Ishikawa (cell line): Measurements from ENCODE around the gene DMAC2.

ENCODE experiments used
- CEBPB ChIP-seq: IDR thresholded peaks from 2 replicates; pipeline ENCODE4 v1.6.1; 2012
- CREB1 ChIP-seq: IDR thresholded peaks from 2 replicates; pipeline ENCODE4 v1.6.1; 2012; ENCODE audit warnings: low read depth
- EGR1 ChIP-seq: IDR thresholded peaks from 2 replicates; pipeline ENCODE4 v1.6.1; 2012
- EP300 ChIP-seq: IDR thresholded peaks from 2 replicates; pipeline ENCODE4 v1.6.1; 2012; ENCODE audit warnings: borderline replicate concordance
- FOXM1 ChIP-seq: IDR thresholded peaks from 2 replicates; pipeline ENCODE4 v1.6.1; 2012; ENCODE audit warnings: low read depth, borderline replicate concordance
- NFIC ChIP-seq: IDR thresholded peaks from 2 replicates; pipeline ENCODE4 v1.6.1; 2012
- RAD21 ChIP-seq: IDR thresholded peaks from 2 replicates; pipeline ENCODE4 v1.6.1; 2012; ENCODE audit warnings: low read depth
- TAF1 ChIP-seq: IDR thresholded peaks from 2 replicates; pipeline ENCODE4 v1.6.1; 2012; ENCODE audit warnings: low read depth, mild to moderate bottlenecking
- TCF12 ChIP-seq: IDR thresholded peaks from 2 replicates; pipeline ENCODE4 v1.6.1; 2012; ENCODE audit warnings: low read depth
- TEAD4 ChIP-seq: IDR thresholded peaks from 2 replicates; pipeline ENCODE4 v1.6.1; 2012
- YY1 ChIP-seq: IDR thresholded peaks from 2 replicates; pipeline ENCODE4 v1.6.1; 2012; ENCODE audit warnings: low read depth
- ZBTB7A ChIP-seq: IDR thresholded peaks from 2 replicates; pipeline ENCODE4 v1.6.1; 2012; ENCODE audit warnings: low read depth
- TF ChIP-seq, protein P1 (sequence below): IDR thresholded peaks from 2 replicates; pipeline ENCODE4 v1.6.1; 2012; ENCODE audit warnings: low read depth, mild to moderate bottlenecking
- TF ChIP-seq, protein P2 (sequence below): IDR thresholded peaks from 2 replicates; pipeline ENCODE4 v1.6.1; 2012
- TF ChIP-seq, protein P3 (sequence below): IDR thresholded peaks from 2 replicates; pipeline ENCODE4 v1.6.1; 2012

DMAC2 gene

DNA sequence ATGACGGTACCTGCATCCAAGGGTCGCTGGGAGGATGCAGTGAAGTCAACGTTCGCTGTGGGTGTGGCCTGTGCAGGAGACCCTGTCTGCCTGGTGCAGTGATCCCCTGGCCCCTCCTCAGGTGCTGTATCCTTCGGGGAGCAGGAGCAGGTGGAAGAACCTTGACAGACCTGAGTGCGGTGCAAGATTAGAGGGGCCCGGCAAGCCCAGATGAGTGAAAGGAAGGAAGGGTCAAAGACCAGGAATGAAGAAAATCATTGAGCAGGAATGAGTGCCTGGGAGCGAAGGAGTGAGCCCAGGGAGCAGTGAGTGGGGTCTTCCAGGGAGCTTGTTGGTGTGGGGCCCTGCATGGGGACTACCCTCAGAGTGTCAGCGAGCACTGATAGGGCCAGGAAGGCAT, 25.3 kb downstream of the DMAC2 start:
- TF ChIP-seq CEBPB (no peak), RAD21 (no peak), NFIC (no peak), FOXM1 (no peak)

DNA sequence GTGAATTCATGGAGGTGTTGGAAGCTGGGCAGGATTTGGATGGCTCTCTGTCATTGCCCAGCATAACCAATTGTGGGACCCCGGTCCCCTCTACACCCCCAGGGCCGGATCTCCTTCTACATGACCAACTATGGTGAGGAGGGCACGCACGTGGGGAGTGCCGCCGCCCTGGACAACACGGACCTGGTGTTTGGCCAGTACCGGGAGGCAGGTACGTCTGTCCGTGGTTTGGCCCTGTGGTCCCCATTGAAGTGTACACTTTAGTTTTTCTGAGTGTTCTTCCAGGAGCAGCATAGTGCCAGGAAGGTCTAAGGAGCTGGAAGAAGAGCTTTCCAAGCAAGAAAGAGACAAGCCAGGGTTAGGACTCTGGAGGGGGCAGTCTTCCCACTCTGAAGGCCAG, 25.8 kb downstream of the DMAC2 start:
- TF ChIP-seq FOXM1, result no peak
- no peak for TF ChIP-seq TEAD4
- TF ChIP-seq EGR1, result no peak
- TF ChIP-seq CREB1, result no peak

DNA sequence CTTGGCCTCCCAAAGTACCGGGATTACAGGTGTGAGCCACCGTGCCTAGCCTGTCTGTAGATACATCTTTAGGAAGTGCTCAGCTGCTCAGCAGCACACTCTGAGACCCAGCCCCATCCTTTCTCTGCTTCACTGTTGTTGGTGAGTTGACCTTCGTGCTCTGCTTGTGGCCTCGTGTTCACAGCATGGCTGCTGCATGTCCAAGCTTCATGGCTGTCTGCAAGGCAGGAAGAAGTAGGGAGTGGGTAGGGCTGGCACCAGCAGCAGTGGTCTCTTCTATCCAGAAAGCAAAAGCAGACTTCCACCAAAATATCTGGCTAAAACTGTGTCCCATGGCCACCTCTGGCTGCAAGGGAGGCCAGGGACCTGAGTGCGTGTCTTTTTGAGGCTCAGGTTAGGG, 26.8 kb downstream of the DMAC2 start:
- TF ChIP-seq, protein P1, sequence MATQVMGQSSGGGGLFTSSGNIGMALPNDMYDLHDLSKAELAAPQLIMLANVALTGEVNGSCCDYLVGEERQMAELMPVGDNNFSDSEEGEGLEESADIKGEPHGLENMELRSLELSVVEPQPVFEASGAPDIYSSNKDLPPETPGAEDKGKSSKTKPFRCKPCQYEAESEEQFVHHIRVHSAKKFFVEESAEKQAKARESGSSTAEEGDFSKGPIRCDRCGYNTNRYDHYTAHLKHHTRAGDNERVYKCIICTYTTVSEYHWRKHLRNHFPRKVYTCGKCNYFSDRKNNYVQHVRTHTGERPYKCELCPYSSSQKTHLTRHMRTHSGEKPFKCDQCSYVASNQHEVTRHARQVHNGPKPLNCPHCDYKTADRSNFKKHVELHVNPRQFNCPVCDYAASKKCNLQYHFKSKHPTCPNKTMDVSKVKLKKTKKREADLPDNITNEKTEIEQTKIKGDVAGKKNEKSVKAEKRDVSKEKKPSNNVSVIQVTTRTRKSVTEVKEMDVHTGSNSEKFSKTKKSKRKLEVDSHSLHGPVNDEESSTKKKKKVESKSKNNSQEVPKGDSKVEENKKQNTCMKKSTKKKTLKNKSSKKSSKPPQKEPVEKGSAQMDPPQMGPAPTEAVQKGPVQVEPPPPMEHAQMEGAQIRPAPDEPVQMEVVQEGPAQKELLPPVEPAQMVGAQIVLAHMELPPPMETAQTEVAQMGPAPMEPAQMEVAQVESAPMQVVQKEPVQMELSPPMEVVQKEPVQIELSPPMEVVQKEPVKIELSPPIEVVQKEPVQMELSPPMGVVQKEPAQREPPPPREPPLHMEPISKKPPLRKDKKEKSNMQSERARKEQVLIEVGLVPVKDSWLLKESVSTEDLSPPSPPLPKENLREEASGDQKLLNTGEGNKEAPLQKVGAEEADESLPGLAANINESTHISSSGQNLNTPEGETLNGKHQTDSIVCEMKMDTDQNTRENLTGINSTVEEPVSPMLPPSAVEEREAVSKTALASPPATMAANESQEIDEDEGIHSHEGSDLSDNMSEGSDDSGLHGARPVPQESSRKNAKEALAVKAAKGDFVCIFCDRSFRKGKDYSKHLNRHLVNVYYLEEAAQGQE, result no peak
- TF ChIP-seq FOXM1, result no peak
- TF ChIP-seq EGR1, result no peak
- no peak for TF ChIP-seq TCF12
- TF ChIP-seq NFIC, result no peak
- TF ChIP-seq, protein P2, sequence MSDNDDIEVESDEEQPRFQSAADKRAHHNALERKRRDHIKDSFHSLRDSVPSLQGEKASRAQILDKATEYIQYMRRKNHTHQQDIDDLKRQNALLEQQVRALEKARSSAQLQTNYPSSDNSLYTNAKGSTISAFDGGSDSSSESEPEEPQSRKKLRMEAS, result no peak
- TF ChIP-seq EP300, result no peak
- no peak for TF ChIP-seq CREB1
- TF ChIP-seq, protein P3, sequence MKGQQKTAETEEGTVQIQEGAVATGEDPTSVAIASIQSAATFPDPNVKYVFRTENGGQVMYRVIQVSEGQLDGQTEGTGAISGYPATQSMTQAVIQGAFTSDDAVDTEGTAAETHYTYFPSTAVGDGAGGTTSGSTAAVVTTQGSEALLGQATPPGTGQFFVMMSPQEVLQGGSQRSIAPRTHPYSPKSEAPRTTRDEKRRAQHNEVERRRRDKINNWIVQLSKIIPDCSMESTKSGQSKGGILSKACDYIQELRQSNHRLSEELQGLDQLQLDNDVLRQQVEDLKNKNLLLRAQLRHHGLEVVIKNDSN, result no peak
- TF ChIP-seq RAD21, result no peak
- TF ChIP-seq TEAD4, result no peak
- TF ChIP-seq ZBTB7A, result no peak
- TF ChIP-seq CEBPB, result no peak
- TF ChIP-seq TAF1, result no peak
- no peak for TF ChIP-seq YY1

DNA sequence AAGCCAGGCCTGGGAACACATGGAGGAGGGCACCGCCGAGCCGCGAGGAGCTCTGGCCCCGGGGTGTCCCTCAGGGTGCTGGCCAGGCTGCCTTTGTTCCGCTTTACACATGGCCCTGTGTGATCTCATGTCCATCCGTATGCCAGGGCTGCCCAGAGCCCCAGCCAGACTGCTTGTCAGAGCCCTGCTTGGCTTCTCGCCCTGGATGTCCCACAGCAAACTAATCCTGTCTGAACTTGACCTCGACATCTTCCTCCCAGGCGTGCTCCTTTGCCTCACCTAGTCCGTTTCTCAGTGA, 27.8 kb downstream of the DMAC2 start:
- TF ChIP-seq EGR1, result no peak
- no peak for TF ChIP-seq TAF1
- no peak for TF ChIP-seq NFIC
- TF ChIP-seq RAD21, result no peak
- TF ChIP-seq TCF12, result no peak
- TF ChIP-seq ZBTB7A, result no peak
- TF ChIP-seq, protein P2, result no peak
- no peak for TF ChIP-seq TEAD4
- TF ChIP-seq, protein P1, result no peak
- TF ChIP-seq EP300, result no peak
- no peak for TF ChIP-seq CEBPB

DNA sequence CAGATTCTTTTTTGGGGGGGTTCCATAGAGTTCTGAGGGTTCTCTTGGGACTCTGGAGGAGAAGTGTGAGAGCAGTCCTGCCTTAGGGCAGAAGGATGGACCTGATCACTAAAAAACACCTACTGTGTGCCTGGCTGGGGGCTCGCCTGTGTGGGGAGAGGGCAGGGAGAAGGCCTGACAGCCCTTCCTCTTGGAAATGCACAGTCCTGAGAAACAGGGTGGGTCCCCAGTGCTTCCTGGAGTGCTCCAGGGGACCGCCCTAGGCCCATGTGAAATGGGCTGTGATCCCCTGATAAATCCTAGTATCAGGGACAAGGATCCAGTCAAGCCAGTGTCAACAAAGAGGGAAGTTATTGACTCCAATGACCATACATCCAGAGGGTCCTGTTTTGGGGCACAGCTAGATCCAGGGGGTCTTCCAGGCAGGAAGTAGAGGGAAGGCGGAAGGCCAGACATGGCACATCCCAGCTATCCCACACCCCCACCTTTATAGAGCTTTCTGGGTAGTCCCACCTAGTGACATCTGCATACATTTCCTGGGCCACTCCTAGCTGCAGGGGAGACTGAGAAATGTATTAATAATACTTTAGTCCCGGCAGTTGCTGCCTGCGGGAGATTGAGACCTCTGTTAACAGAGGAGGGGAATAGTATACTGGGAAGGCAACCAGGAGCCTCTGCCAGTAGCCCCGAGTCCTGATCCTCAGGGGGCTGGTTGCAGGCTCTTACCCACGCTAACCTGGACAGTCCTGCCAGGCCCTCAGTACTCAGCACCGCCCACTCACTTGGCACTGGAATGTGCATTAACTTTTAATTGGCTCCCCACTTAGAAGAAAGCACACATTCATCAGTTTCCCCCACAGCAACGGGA, 28.4 kb downstream of the DMAC2 start:
- TF ChIP-seq, protein P3, result no peak
- TF ChIP-seq EGR1, result peak; percentile 77

DNA sequence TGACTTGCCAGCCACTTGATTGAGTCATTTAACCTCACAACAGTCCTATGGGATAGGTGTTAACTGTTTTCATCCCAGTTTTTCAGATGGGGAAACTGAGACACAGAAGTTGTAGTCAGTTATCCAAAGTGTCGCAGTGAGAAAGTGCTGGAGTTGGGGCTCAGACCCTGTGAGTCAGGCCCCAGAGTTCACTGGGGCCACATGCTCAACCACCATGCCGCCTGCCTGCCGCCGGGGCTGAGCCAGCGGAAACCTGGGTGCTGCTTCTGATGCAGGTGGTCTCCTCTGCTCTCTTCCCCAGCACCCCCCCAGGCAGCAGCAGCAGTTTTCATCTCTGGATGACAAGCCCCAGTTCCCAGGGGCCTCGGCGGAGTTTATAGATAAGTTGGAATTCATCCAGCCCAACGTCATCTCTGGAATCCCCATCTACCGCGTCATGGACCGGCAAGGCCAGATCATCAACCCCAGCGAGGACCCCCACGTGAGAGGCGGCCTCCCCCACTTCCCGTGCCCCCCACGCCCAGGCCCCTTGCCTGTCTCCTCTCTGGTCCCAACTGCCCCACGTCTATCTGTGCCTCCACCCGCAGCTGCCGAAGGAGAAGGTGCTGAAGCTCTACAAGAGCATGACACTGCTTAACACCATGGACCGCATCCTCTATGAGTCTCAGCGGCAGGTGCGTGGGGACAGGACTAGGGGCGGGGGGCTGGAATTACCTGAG, 29.2 kb downstream of the DMAC2 start:
- TF ChIP-seq FOXM1 (no peak), NFIC (no peak), YY1 (no peak), TCF12 (no peak)
- TF ChIP-seq, protein P1, result no peak
